D721Med (cell line): ENCODE data around the gene LRP8.

Experiments used
- DNase-seq: peaks from one replicate; pipeline ENCODE4 v3.0.0; 2011; ENCODE audit warnings: low spot score; ENCODE audit not compliant: insufficient read length
- FAIRE-seq: peaks from 2 replicates; lab custom pipeline; 2011; peaks lifted over from hg19 to GRCh38; lab: Jason Lieb, UNC
- TF ChIP-seq, protein P1 (sequence below): IDR thresholded peaks from 2 replicates; pipeline ENCODE4 v1.5.1; 2012; ENCODE audit warnings: mild to moderate bottlenecking, control low read depth; ENCODE audit not compliant: insufficient read depth; ENCODE audit errors: missing control alignments

The LRP8 gene

DNA sequence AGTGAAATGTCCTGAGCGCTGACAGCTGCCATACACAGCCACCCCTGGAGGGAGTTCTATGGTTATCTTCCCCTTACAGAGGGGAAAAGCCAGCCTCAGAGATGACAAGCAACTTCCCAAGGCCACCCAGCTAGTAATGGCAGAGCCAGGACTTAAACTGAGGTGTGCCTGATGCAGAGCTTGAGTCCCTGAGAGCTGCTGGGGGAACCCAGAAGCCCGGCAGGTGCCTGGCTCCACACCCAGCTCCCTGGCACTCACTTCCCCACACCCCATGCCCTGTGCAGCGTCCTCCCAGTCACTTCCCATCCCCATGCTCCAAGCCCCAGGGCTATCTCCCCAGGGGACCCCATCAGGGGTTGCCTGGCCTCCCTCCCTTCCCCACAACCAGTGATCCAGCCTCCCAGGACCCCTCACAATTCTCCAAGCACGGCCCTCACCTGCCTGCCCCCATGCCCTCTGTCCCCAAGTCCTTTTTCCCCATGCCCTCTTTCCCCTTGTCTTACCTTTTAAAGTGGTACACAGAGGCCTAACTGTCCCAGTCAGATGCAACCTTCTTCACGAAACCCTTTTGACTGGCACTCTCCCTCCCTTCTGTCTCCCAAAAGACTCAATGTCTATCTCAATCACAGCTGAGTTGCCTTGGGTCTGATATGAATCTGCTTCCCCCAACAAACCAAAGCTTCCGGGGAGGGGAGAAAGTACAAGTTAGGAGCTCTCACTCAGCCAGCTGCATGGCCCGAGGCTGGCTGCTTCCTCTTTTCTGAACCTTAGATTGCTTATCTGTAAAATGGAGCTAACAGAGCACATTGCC lies 39.8 kb upstream of the LRP8 start:
- DNase-seq (no peak), FAIRE-seq (no peak)
- TF ChIP-seq, protein P1, sequence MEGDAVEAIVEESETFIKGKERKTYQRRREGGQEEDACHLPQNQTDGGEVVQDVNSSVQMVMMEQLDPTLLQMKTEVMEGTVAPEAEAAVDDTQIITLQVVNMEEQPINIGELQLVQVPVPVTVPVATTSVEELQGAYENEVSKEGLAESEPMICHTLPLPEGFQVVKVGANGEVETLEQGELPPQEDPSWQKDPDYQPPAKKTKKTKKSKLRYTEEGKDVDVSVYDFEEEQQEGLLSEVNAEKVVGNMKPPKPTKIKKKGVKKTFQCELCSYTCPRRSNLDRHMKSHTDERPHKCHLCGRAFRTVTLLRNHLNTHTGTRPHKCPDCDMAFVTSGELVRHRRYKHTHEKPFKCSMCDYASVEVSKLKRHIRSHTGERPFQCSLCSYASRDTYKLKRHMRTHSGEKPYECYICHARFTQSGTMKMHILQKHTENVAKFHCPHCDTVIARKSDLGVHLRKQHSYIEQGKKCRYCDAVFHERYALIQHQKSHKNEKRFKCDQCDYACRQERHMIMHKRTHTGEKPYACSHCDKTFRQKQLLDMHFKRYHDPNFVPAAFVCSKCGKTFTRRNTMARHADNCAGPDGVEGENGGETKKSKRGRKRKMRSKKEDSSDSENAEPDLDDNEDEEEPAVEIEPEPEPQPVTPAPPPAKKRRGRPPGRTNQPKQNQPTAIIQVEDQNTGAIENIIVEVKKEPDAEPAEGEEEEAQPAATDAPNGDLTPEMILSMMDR = no peak

DNA sequence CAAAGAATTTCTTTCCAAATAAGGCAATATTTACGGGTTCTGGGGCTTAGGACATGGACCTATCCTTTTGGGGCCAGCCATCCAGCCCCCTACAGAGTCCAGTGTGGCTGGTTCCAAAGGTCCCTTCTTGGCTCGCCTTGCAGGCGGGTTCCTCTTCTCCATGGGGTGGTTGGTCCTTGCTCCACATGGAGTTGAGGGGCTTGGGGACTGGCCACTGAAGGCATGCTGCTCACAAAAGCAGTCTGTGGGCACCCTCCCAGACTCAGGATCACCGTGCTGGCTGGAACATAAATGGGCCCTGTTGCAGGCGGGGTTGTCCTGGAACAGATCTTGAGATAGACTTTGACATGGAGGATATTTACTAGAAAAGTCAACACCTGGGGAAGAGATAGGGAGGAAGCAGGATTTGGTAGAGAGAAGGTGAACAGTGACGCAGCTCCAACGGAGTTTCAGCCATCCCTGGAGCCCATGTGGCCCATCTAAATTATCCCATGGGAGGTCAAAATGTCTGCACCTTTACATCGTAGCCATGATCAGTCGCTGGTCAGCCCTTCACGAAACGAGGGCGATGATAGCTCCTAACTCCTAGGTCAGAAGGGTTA lies 39.1 kb upstream of the LRP8 start:
- DNase-seq (no peak), FAIRE-seq (no peak)
- TF ChIP-seq, protein P1 = no peak

GRCh38 chr1:53365437-53366063 lies 37.7 kb upstream of the LRP8 start:
- TF ChIP-seq, protein P1 = no peak
- no peak for DNase-seq
- FAIRE-seq = no peak

GRCh38 chr1:53362851-53363642 lies 35.2 kb upstream of the LRP8 start:
- TF ChIP-seq, protein P1 = no peak
- no peak for DNase-seq
- no peak for FAIRE-seq

- FAIRE-seq = no peak
- DNase-seq = no peak
- TF ChIP-seq, protein P1 = no peak
Measured at GRCh38 chr1:53362270-53362669, 34.4 kb upstream of the LRP8 start.

- FAIRE-seq (no peak), DNase-seq (no peak)
- TF ChIP-seq, protein P1 = no peak
Measured at GRCh38 chr1:53361541-53361961, 33.7 kb upstream of the LRP8 start.
